Mesenchymal stem cell (in vitro differentiated cells and primary cell): ENCODE results near the gene CCDC136.

Experiments
- DNase-seq: peaks from one replicate; pipeline ENCODE4 v3.0.0-alpha.2; 2013
- H2AFZ ChIP-seq: one replicate; pipeline ENCODE4 v1.6.1; 2013; ENCODE audit warnings: low read depth, mild to moderate bottlenecking, control low read depth, inconsistent platforms, low read length, moderate library complexity
- H2AK5ac ChIP-seq: 2 replicates; pipeline ENCODE4 v1.6.1; 2013; ENCODE audit warnings: low read length, moderate library complexity, mild to moderate bottlenecking, inconsistent platforms; ENCODE audit not compliant: severe bottlenecking
- H2BK120ac ChIP-seq: one replicate; pipeline ENCODE4 v1.6.1; 2013; ENCODE audit warnings: low read depth, mild to moderate bottlenecking, inconsistent platforms, low read length, moderate library complexity
- H2BK12ac ChIP-seq, 2 experiments: one replicate each; pipeline ENCODE4 v1.6.1; 2013; ENCODE audit warnings: inconsistent platforms in 2 of 2, low read length in 2 of 2, mild to moderate bottlenecking in 2 of 2, moderate library complexity in 2 of 2, control low read depth in 1 of 2
- H2BK15ac ChIP-seq: one replicate; pipeline ENCODE4 v1.6.1; 2013; ENCODE audit warnings: mild to moderate bottlenecking, low read depth, inconsistent platforms; ENCODE audit not compliant: poor library complexity, severe bottlenecking
- H2BK5ac ChIP-seq: 2 replicates; pipeline ENCODE4 v1.6.1; 2013; ENCODE audit warnings: low read depth, mild to moderate bottlenecking, low read length, control low read depth, inconsistent platforms; ENCODE audit not compliant: poor library complexity, severe bottlenecking
- H3K14ac ChIP-seq, 2 experiments: one replicate each; pipeline ENCODE4 v1.6.1; 2013; ENCODE audit warnings: inconsistent platforms in 2 of 2, low read length in 2 of 2, control low read depth in 1 of 2, mild to moderate bottlenecking in 1 of 2, moderate library complexity in 1 of 2
- H3K18ac ChIP-seq, 2 experiments: one replicate each; pipeline ENCODE4 v1.6.1; 2013; ENCODE audit warnings: inconsistent platforms in 2 of 2, low read length in 2 of 2, control low read depth in 1 of 2, low read depth in 1 of 2, mild to moderate bottlenecking in 1 of 2
- H3K23ac ChIP-seq, 2 experiments: one replicate each; pipeline ENCODE4 v1.6.1; 2013; ENCODE audit warnings: inconsistent platforms in 2 of 2, low read length in 2 of 2, mild to moderate bottlenecking in 2 of 2, moderate library complexity in 2 of 2, control low read depth in 1 of 2
- H3K27ac ChIP-seq: 2 replicates; pipeline ENCODE4 v1.5.1; 2013; ENCODE audit warnings: mild to moderate bottlenecking, moderate library complexity, low read length, control low read depth, inconsistent platforms; ENCODE audit not compliant: poor library complexity, severe bottlenecking
- H3K27me3 ChIP-seq, 2 experiments: 2 replicates each; pipeline versions ENCODE4 v1.6.1 to v1.7.0; 2013; ENCODE audit warnings: low read length in 2 of 2, mild to moderate bottlenecking in 2 of 2, moderate library complexity in 2 of 2, control low read depth in 1 of 2, inconsistent platforms in 1 of 2; ENCODE audit not compliant: control insufficient read depth in 1 of 2, insufficient read depth in 1 of 2
- H3K36me3 ChIP-seq, 2 experiments: 2 replicates each; pipeline versions ENCODE4 v1.6.1 to v1.7.0; 2013; ENCODE audit warnings: low read length in 2 of 2, control low read depth in 1 of 2, inconsistent platforms in 1 of 2, low read depth in 1 of 2, mild to moderate bottlenecking in 1 of 2; ENCODE audit not compliant: insufficient read depth in 2 of 2, control insufficient read depth in 1 of 2
- H3K4ac ChIP-seq, 2 experiments: one replicate each; pipeline ENCODE4 v1.6.1; 2013; ENCODE audit warnings: inconsistent platforms in 2 of 2, low read length in 2 of 2, mild to moderate bottlenecking in 2 of 2, moderate library complexity in 2 of 2, control low read depth in 1 of 2, low read depth in 1 of 2
- H3K4me1 ChIP-seq: 2 replicates; pipeline ENCODE4 v1.6.1; 2013; ENCODE audit warnings: low read depth, low read length, control low read depth; ENCODE audit not compliant: control insufficient read depth, insufficient read depth
- H3K4me2 ChIP-seq: 2 replicates; pipeline ENCODE4 v1.6.1; 2013; ENCODE audit warnings: low read length, mild to moderate bottlenecking, inconsistent platforms; ENCODE audit not compliant: poor library complexity, severe bottlenecking
- H3K4me3 ChIP-seq, 2 experiments: 2 replicates each; pipeline versions ENCODE4 v1.5.1 to v1.7.0; 2013; ENCODE audit warnings: low read length in 2 of 2, mild to moderate bottlenecking in 2 of 2, control low read depth in 1 of 2, low read depth in 1 of 2; ENCODE audit not compliant: insufficient read depth in 1 of 2
- H3K79me1 ChIP-seq: replicated peaks from 2 replicates; pipeline ENCODE4 v1.6.1; 2013; ENCODE audit warnings: mild to moderate bottlenecking, control low read depth, low read length, inconsistent platforms; ENCODE audit not compliant: poor library complexity, severe bottlenecking
- H3K9ac ChIP-seq: 2 replicates; pipeline ENCODE4 v1.7.0; 2013; ENCODE audit warnings: mild to moderate bottlenecking, low read length, moderate library complexity
- H3K9me3 ChIP-seq: 2 replicates; pipeline ENCODE4 v1.7.0; 2013; ENCODE audit warnings: mild to moderate bottlenecking, low read length; ENCODE audit not compliant: control insufficient read depth
- H4K8ac ChIP-seq: one replicate; pipeline ENCODE4 v1.6.1; 2013; ENCODE audit warnings: inconsistent platforms, mild to moderate bottlenecking, low read length, moderate library complexity
- H4K91ac ChIP-seq: one replicate; pipeline ENCODE4 v1.6.1; 2013; ENCODE audit warnings: mild to moderate bottlenecking, low read length, inconsistent platforms
- WGBS: methylation state at CpG from one replicate; pipeline ENCODE4 v1.1.7; 2013; ENCODE audit warnings: mixed read lengths; 5-methylcytosine and 5-hydroxymethylcytosine counted together

The CCDC136 gene

GRCh38 chr7:128841171-128841690 is 49.5 kb downstream of the CCDC136 start:
- H2BK15ac ChIP-seq, result no peak overlapping the region
- peaks cover 47% of the 10 kb centered on the region for H3K79me1 ChIP-seq
- no peak overlapping the region for H3K27ac ChIP-seq
- H3K9ac ChIP-seq, result peak overlapping the region; percentile 49
- peaks cover 96 to 99% of the 10 kb centered on the region in 2 experiments for H3K36me3 ChIP-seq
- WGBS, result 94% methylated on average over 17 of the region's 17 CpGs
- H4K91ac ChIP-seq, result no peak overlapping the region
- H2BK5ac ChIP-seq, result no peak overlapping the region
- H2BK120ac ChIP-seq, result no peak overlapping the region
- peak overlapping the region in 1 of 2 experiments; percentile 35 for H2BK12ac ChIP-seq
- H2AK5ac ChIP-seq, result no peak overlapping the region
- H4K8ac ChIP-seq, result no peak overlapping the region
- no peak overlapping the region for H3K4ac ChIP-seq
- H3K4me3 ChIP-seq, result no peak overlapping the region
- no peak overlapping the region for H3K18ac ChIP-seq
- H2AFZ ChIP-seq, result no peak overlapping the region
- no peak for DNase-seq
- no peak overlapping the region for H3K23ac ChIP-seq
- peak overlapping the region in 1 of 2 experiments; percentile 35 for H3K14ac ChIP-seq
- peaks cover 4% of the 10 kb centered on the region for H3K4me1 ChIP-seq
- no peaks in the 10 kb centered on the region for H3K9me3 ChIP-seq
- no peak overlapping the region for H3K4me2 ChIP-seq
- H3K27me3 ChIP-seq, result no peaks in the 10 kb centered on the region

DNA sequence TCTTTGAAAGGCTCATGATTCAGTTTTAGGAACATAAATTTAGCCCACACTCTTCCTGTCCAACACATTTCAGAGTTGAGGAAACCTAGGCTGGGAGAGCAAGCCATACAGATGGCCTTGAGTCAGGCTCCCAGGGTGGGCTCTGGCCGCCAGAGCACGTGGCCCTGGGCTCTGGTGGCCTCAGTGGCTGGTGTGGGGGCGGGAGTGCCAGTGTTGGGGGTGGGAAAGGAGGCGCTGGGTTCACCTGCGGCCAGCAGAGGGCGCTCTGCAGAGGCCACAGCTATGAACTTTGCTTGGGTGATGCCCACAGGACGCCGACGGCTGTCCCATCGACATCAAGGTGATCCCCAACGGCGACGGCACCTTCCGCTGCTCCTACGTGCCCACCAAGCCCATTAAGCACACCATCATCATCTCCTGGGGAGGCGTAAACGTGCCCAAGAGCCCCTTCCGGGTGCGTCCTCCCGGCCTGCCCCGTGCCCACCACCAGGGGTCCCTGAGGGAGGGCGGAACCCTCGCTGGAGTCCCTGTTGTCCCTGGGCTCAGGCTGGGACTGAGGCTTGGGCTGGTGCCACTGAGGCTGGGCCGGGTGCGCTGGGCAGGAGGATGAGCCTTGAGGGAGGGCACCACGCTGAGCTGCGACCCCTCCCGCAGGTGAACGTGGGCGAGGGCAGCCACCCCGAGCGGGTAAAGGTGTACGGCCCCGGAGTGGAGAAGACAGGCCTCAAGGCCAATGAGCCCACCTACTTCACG is 50.3 kb downstream of the CCDC136 start:
- no peak overlapping the region for H3K4me3 ChIP-seq
- WGBS, result 87% methylated on average over 32 of the region's 35 CpGs
- H2AFZ ChIP-seq, result no peak overlapping the region
- no peaks in the 10 kb centered on the region for H3K9me3 ChIP-seq
- H3K36me3 ChIP-seq, result peaks cover 97 to 99% of the 10 kb centered on the region in 2 experiments
- no peak overlapping the region for H2BK15ac ChIP-seq
- no peak overlapping the region for H3K27ac ChIP-seq
- H4K8ac ChIP-seq, result peak overlapping the region; percentile 27
- H3K23ac ChIP-seq, result no peak overlapping the region
- H2BK5ac ChIP-seq, result no peak overlapping the region
- no peak overlapping the region for H3K4ac ChIP-seq
- H3K79me1 ChIP-seq, result peaks cover 39% of the 10 kb centered on the region
- H3K18ac ChIP-seq, result no peak overlapping the region
- no peaks in the 10 kb centered on the region for H3K4me1 ChIP-seq
- no peak overlapping the region for H4K91ac ChIP-seq
- peak; percentile 51 for DNase-seq
- no peak overlapping the region for H3K4me2 ChIP-seq
- H2BK120ac ChIP-seq, result no peak overlapping the region
- H2AK5ac ChIP-seq, result no peak overlapping the region
- no peak overlapping the region for H2BK12ac ChIP-seq
- no peaks in the 10 kb centered on the region for H3K27me3 ChIP-seq
- H3K14ac ChIP-seq, result no peak overlapping the region
- H3K9ac ChIP-seq, result no peak overlapping the region

GRCh38 chr7:128842674-128843641 is 51.2 kb downstream of the CCDC136 start:
- Histone ChIP-seq H3K4me3 (no peak overlapping the region), H2BK12ac (no peak overlapping the region), H2BK5ac (no peak overlapping the region), H3K4me1 (no peaks in the 10 kb centered on the region), H2AK5ac (no peak overlapping the region), H3K4ac (no peak overlapping the region), H3K79me1 (peaks cover 31% of the 10 kb centered on the region), H4K8ac (no peak overlapping the region), H2BK15ac (no peak overlapping the region), H4K91ac (no peak overlapping the region), H3K23ac (no peak overlapping the region), H3K9me3 (no peaks in the 10 kb centered on the region), H3K9ac (no peak overlapping the region), H2AFZ (no peak overlapping the region), H3K27me3 (no peaks in the 10 kb centered on the region), H3K4me2 (no peak overlapping the region), H3K27ac (no peak overlapping the region), H3K36me3 (peaks cover 97% of the 10 kb centered on the region in 2 experiments), H2BK120ac (no peak overlapping the region), H3K18ac (no peak overlapping the region), H3K14ac (no peak overlapping the region)
- no peak for DNase-seq
- WGBS, result 99% methylated on average over 38 of the region's 38 CpGs
